ENCODE measurements around the gene ADAMTSL3. TPM values are rescaled to one million over a fixed set of nuclear protein-coding genes. Genes with fewer than 3 reads are reported as not detected.

The ADAMTSL3 gene
- total and polyA plus RNA-seq, 2 of the 4 experiments (the other 2 are of a cell fraction) = under 0.01 to 0.02 TPM

DNA sequence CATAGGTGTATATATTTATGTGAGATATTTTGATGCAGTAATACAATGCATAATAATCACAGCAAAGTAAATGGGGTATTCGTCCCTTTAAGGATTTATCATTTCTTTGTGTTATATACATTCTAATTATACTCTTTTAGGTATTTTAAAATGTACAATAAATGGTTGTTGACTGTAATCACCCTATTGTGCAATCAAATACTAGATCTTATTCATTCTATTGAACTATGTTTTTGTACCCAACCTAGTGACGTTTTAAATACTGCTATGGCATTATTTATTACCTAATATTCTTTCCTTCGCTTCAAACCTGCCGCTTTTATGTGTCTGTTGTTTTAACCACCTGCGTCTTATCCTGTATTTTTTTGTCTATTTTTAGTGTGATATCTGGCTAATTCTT lies 132.4 kb downstream of the ADAMTSL3 start:
- Histone ChIP-seq H3K9ac (ENCODE audit: low read depth, low read length) (no peak overlapping the region), H3K4me1 (ENCODE audit: control insufficient read depth, insufficient read depth, low read length) (no peaks in the 10 kb centered on the region), H3K4ac (ENCODE audit: low read depth, low read length) (no peak overlapping the region), H2BK20ac (ENCODE audit: low read depth, low read length) (no peak overlapping the region), H2BK5ac (ENCODE audit: low read depth, low read length, poor library complexity, severe bottlenecking) (no peak overlapping the region), H3K4me3 (ENCODE audit: insufficient read depth, low read depth, low read length) (no peak overlapping the region), H2AK5ac (ENCODE audit: low read depth, low read length) (no peak overlapping the region), H3K79me1 (ENCODE audit: low read depth in 1 of 2, low read length in 2 of 2) (no peaks in the 10 kb centered on the region), H3K56ac (ENCODE audit: extremely low read depth, insufficient read depth, low read length) (no peak overlapping the region), H4K8ac (ENCODE audit: low read depth in 2 of 2, low read length in 2 of 2) (no peak overlapping the region), H4K20me1 (ENCODE audit: insufficient read depth, low read length) (no peaks in the 10 kb centered on the region), H3K27me3 (ENCODE audit: control insufficient read depth, insufficient read depth, low read length) (no peaks in the 10 kb centered on the region), H3K23ac (ENCODE audit: low read depth, low read length) (no peak overlapping the region), H3K14ac (replicated peaks; ENCODE audit: low read depth, low read length) (no peak overlapping the region), H3K36me3 (ENCODE audit: control insufficient read depth, insufficient read depth, low read length) (no peaks in the 10 kb centered on the region), H3K18ac (ENCODE audit: low read depth, low read length) (no peak overlapping the region), H2AFZ (replicated peaks; ENCODE audit: low read length, poor library complexity) (no peak overlapping the region), H2BK15ac (ENCODE audit: low read depth, low read length) (no peak overlapping the region), H3K9me1 (ENCODE audit: insufficient read depth, low read length) (no peaks in the 10 kb centered on the region), H3K9me3 (ENCODE audit: control insufficient read depth, insufficient read depth, low read length) (no peaks in the 10 kb centered on the region), H2BK120ac (ENCODE audit: low read depth, low read length) (no peak overlapping the region), H4K5ac (ENCODE audit: low read depth, low read length) (no peak overlapping the region), H2AK9ac (replicated peaks; ENCODE audit: low read depth, low read length, poor library complexity) (no peak overlapping the region), H3K4me2 (ENCODE audit: low read depth, low read length) (no peak overlapping the region), H3K27ac (ENCODE audit: insufficient read depth, low read length) (no peak overlapping the region), H4K91ac (ENCODE audit: insufficient read depth, low read depth, low read length) (no peak overlapping the region)
- peak; percentile 64 for TF ChIP-seq CEBPB (IDR thresholded peaks at IDR 0.05; ENCODE audit: low read depth, low read length)
- TF ChIP-seq, protein P1, sequence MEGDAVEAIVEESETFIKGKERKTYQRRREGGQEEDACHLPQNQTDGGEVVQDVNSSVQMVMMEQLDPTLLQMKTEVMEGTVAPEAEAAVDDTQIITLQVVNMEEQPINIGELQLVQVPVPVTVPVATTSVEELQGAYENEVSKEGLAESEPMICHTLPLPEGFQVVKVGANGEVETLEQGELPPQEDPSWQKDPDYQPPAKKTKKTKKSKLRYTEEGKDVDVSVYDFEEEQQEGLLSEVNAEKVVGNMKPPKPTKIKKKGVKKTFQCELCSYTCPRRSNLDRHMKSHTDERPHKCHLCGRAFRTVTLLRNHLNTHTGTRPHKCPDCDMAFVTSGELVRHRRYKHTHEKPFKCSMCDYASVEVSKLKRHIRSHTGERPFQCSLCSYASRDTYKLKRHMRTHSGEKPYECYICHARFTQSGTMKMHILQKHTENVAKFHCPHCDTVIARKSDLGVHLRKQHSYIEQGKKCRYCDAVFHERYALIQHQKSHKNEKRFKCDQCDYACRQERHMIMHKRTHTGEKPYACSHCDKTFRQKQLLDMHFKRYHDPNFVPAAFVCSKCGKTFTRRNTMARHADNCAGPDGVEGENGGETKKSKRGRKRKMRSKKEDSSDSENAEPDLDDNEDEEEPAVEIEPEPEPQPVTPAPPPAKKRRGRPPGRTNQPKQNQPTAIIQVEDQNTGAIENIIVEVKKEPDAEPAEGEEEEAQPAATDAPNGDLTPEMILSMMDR (conservative IDR thresholded peaks at IDR 0.05; ENCODE audit: low read depth, low read length) = no peak
- ChIA-PET POLR2A (ENCODE audit: unreplicated experiment) (no interaction called here), CTCF (no interaction called here)
- DNase-seq = no peak
- in situ Hi-C loops (cut with MboI; ENCODE audit: low sequenced_read_pairs) = no loop called here
- no TSS peak for BruUV-seq (replicated peaks)
- intact Hi-C loops (cut with micrococcal nuclease) = no loop called here
- dilution Hi-C loops (cut with HindIII; ENCODE audit: low sequenced_read_pairs, unreplicated experiment) = no loop called here
- WGBS, 2 experiments (ENCODE audit: extremely low coverage in 2 of 2, insufficient read length in 1 of 2) = no CpG with 5 or more reads among the region's 5 CpGs
- no peak for ATAC-seq (ENCODE audit: low read depth)
